Measurements from ENCODE around the gene RASL11A. TPM values are rescaled to one million over a fixed set of nuclear protein-coding genes. Genes with fewer than 3 reads are reported as not detected.

Gene RASL11A
- total and polyA plus RNA-seq, 2 of the 13 experiments (the other 11 are each of a cell fraction or from before 2014, with no cell fraction given) = 3.0 to 4.1 TPM

DNA sequence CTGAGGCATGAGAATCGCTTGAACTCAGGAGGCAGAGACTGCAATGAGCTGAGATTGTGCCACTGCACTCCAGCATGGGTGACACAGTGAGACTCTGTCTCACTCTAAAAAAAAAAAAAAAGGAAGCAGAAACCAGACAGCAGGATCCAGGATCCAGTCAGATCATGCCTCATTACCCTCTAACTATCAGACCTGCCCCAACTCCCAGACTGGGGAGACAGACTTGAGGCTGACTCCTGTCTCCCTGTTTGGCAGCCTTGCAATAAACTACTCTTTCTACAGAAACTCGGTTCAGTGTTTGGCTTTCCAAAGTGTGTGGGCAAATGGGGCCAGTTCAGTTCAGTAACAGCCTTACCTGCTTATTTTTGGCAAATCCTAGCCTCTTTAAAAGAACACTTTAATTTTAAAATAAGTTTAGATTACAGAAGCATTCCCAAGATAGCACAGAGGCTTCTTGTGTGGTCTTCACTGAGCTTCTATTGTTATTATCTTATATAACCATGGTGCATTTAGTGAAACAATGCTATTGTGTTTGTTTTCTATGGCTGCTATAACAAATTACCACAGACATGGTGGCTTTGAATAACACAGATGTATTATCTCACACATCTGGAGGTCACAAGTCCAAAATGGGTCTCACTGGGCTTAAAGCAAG lies 18.5 kb downstream of the RASL11A start:
- Histone ChIP-seq H3K9me3 (ENCODE audit: low read length) (no peaks in the 10 kb centered on the region), H3K4me3 (replicated peaks in 1 of 3; ENCODE audit: insufficient read depth in 1 of 3, low read depth in 2 of 3, low read length in 3 of 3) (no peak overlapping the region), H4K20me1 (ENCODE audit: insufficient read depth, low read length) (no peaks in the 10 kb centered on the region), H3K36me3 (replicated peaks in 1 of 2; ENCODE audit: control insufficient read depth in 1 of 2, insufficient read depth in 2 of 2, low read length in 2 of 2) (no peaks in the 10 kb centered on the region), H3K4me2 (ENCODE audit: low read depth, low read length) (no peak overlapping the region), H3K27ac (ENCODE audit: extremely low read length, insufficient read depth, low read length) (no peak overlapping the region), H3K79me2 (ENCODE audit: insufficient read depth, low read length) (no peaks in the 10 kb centered on the region), H3K9ac (ENCODE audit: insufficient read depth, low read depth, low read length) (no peak overlapping the region), H3K27me3 (ENCODE audit: control insufficient read depth in 1 of 2, insufficient read depth in 2 of 2, low read length in 2 of 2) (no peaks in the 10 kb centered on the region), H3K4me1 (ENCODE audit: insufficient read depth, low read length) (no peaks in the 10 kb centered on the region), H2AFZ (ENCODE audit: low read length) (no peak overlapping the region)
- POLR2A ChIA-PET = no interaction called here
- TF ChIP-seq, protein P1, sequence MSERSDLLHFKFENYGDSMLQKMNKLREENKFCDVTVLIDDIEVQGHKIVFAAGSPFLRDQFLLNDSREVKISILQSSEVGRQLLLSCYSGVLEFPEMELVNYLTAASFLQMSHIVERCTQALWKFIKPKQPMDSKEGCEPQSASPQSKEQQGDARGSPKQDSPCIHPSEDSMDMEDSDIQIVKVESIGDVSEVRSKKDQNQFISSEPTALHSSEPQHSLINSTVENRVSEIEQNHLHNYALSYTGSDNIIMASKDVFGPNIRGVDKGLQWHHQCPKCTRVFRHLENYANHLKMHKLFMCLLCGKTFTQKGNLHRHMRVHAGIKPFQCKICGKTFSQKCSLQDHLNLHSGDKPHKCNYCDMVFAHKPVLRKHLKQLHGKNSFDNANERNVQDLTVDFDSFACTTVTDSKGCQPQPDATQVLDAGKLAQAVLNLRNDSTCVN (CRISPR knock-in tag; IDR thresholded peaks at IDR 0.05; ENCODE audit: borderline replicate concordance) = no peak
- TF ChIP-seq ZNF546 (CRISPR knock-in tag; conservative IDR thresholded peaks at IDR 0.05) (no peak), TAF15 (IDR thresholded peaks at IDR 0.05; ENCODE audit: low read depth, low read length, poor library complexity, severe bottlenecking) (no peak), ATF3 (CRISPR knock-in tag; IDR thresholded peaks at IDR 0.05) (no peak), CAMTA2 (CRISPR knock-in tag; IDR thresholded peaks at IDR 0.05; ENCODE audit: borderline replicate concordance) (no peak), FOXK2 (IDR thresholded peaks at IDR 0.05) (no peak), GTF2F1 (IDR thresholded peaks at IDR 0.05; ENCODE audit: low read length) (no peak), ZNF775 (CRISPR knock-in tag; IDR thresholded peaks at IDR 0.05; ENCODE audit: borderline replicate concordance) (no peak), ZNF709 (CRISPR knock-in tag; IDR thresholded peaks at IDR 0.05) (no peak), NFYB (CRISPR knock-in tag; IDR thresholded peaks at IDR 0.05) (no peak), PCBP2 (optimal IDR thresholded peaks at IDR 0.05; ENCODE audit: low read depth, low read length, poor library complexity, severe bottlenecking) (no peak)
- TF ChIP-seq, protein P2, sequence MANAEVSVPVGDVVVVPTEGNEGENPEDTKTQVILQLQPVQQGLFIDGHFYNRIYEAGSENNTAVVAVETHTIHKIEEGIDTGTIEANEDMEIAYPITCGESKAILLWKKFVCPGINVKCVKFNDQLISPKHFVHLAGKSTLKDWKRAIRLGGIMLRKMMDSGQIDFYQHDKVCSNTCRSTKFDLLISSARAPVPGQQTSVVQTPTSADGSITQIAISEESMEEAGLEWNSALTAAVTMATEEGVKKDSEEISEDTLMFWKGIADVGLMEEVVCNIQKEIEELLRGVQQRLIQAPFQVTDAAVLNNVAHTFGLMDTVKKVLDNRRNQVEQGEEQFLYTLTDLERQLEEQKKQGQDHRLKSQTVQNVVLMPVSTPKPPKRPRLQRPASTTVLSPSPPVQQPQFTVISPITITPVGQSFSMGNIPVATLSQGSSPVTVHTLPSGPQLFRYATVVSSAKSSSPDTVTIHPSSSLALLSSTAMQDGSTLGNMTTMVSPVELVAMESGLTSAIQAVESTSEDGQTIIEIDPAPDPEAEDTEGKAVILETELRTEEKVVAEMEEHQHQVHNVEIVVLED (CRISPR knock-in tag; IDR thresholded peaks at IDR 0.05; ENCODE audit: borderline replicate concordance) = no peak
- TF ChIP-seq, protein P3, sequence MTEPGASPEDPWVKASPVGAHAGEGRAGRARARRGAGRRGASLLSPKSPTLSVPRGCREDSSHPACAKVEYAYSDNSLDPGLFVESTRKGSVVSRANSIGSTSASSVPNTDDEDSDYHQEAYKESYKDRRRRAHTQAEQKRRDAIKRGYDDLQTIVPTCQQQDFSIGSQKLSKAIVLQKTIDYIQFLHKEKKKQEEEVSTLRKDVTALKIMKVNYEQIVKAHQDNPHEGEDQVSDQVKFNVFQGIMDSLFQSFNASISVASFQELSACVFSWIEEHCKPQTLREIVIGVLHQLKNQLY (CRISPR knock-in tag; IDR thresholded peaks at IDR 0.05) = no peak
- ATAC-seq (no peak), DNase-seq (ENCODE audit: low spot score) (no peak), FAIRE-seq (no peak)
- WGBS (ENCODE audit: low lambda C conversion rate) = 37% methylated on average over 2 of the region's 2 CpGs
- in situ Hi-C loops (cut with HindIII; ENCODE audit: extremely low pct_ligation_motif_present, low pct_unique_long_range_greater_than_20kb) = no loop called here
- no TSS peak for BruUV-seq (replicated peaks)
- intact Hi-C loops (cut with micrococcal nuclease; ENCODE audit: unreplicated experiment) = no loop called here
- CTCF ChIA-PET (ENCODE audit: low intra/inter-chr PET ratio, low total read pairs) = interaction anchor here (0.7 kb wide), 1 partner anchor 26 kb away, joined by 3 read pairs; no protein-coding TSS in a partner anchor
